HEK293T (cell line): ENCODE results near the gene ARHGEF28.

Experiments
- ARNT ChIP-seq: fragments of 450-650 bp; IDR thresholded peaks from 2 replicates; pipeline ENCODE4 v1.6.1; 2017; ENCODE audit warnings: mild to moderate bottlenecking
- BHLHE40 ChIP-seq: fragments of 450-650 bp; IDR thresholded peaks from 2 replicates; pipeline ENCODE4 v1.6.1; 2016; ENCODE audit warnings: mild to moderate bottlenecking, moderate library complexity, borderline replicate concordance
- CTBP1 ChIP-seq: fragments of 450-650 bp; IDR thresholded peaks from 2 replicates; pipeline ENCODE4 v1.6.1; 2016; ENCODE audit warnings: borderline replicate concordance
- FOXM1 ChIP-seq: fragments of 450-650 bp; IDR thresholded peaks from 2 replicates; pipeline ENCODE4 v1.6.1; 2017; ENCODE audit warnings: mild to moderate bottlenecking, borderline replicate concordance
- NFRKB ChIP-seq: fragments of 450-650 bp; IDR thresholded peaks from 2 replicates; pipeline ENCODE4 v1.6.1; 2016; ENCODE audit warnings: mild to moderate bottlenecking, moderate library complexity
- SP1 ChIP-seq: fragments of 450-650 bp; IDR thresholded peaks from 2 replicates; pipeline ENCODE4 v1.6.1; 2017
- SUZ12 ChIP-seq: fragments of 450-650 bp; IDR thresholded peaks from 2 replicates; pipeline ENCODE4 v1.6.1; 2016; ENCODE audit warnings: mild to moderate bottlenecking
- ZNF384 ChIP-seq: fragments of 450-650 bp; IDR thresholded peaks from 2 replicates; pipeline ENCODE4 v1.6.1; 2016
- TF ChIP-seq, protein P1 (sequence below): fragments of 450-650 bp; IDR thresholded peaks from 2 replicates; pipeline ENCODE4 v1.6.1; 2016

DNA sequence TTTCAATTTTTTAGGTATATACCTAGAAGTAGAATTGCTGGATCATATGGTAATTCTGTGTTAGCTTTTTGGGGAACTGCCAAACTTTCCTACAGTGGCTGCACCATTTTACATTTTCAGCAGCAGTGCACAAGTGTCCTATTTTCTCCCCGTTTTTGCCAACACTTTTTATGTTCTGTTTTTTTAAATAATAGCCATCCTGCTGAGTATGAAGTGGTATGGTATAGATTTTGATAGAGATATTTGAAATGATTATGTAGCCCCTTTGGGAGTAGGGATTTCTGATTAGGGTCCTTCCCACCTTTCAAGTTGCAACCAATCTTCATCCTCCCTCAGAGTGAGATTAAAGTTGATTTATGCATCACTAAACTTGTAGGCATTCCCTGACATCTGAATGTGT is 76.5 kb downstream of the ARHGEF28 start:
- no peak for TF ChIP-seq SP1
- no peak for TF ChIP-seq ARNT
- TF ChIP-seq NFRKB = no peak
- no peak for TF ChIP-seq ZNF384
- no peak for TF ChIP-seq CTBP1
- TF ChIP-seq SUZ12 = no peak
- TF ChIP-seq, protein P1, sequence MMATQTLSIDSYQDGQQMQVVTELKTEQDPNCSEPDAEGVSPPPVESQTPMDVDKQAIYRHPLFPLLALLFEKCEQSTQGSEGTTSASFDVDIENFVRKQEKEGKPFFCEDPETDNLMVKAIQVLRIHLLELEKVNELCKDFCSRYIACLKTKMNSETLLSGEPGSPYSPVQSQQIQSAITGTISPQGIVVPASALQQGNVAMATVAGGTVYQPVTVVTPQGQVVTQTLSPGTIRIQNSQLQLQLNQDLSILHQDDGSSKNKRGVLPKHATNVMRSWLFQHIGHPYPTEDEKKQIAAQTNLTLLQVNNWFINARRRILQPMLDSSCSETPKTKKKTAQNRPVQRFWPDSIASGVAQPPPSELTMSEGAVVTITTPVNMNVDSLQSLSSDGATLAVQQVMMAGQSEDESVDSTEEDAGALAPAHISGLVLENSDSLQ = no peak
- no peak for TF ChIP-seq FOXM1
- no peak for TF ChIP-seq BHLHE40
